ENCODE results near the gene GRIN2A.

The GRIN2A gene

GRCh38 chr16:10181196-10182162 is 749 bp downstream of the GRIN2A start:
- peak; percentile 44 to 55 for DNase-seq

GRCh38 chr16:10180771-10181163 is 1.5 kb downstream of the GRIN2A start:
- peak; percentile 6 to 22 for DNase-seq

GRCh38 chr16:10180042-10180770 is 2.0 kb downstream of the GRIN2A start:
- no peak for DNase-seq

GRCh38 chr16:10178526-10178925 is 3.7 kb downstream of the GRIN2A start:
- no peak for DNase-seq

- DNase-seq, result no peak
These were observed 4.1 kb downstream of the GRIN2A start for GRCh38 chr16:10178080-10178479.

- DNase-seq, result no peak
These were observed 9.2 kb downstream of the GRIN2A start for GRCh38 chr16:10172848-10173655.

- no peak for DNase-seq
These were observed 11.0 kb downstream of the GRIN2A start for GRCh38 chr16:10171221-10171620.

- no peak for DNase-seq
These were observed 12.3 kb downstream of the GRIN2A start for GRCh38 chr16:10169904-10170410.

- DNase-seq, result no peak
These were observed 13.2 kb downstream of the GRIN2A start for GRCh38 chr16:10169031-10169430.

- no peak for DNase-seq
These were observed 14.0 kb downstream of the GRIN2A start for GRCh38 chr16:10168258-10168657.

- DNase-seq, result no peak
These were observed 16.6 kb downstream of the GRIN2A start for GRCh38 chr16:10165643-10166042.

- DNase-seq, result no peak
These were observed 19.2 kb downstream of the GRIN2A start for GRCh38 chr16:10162981-10163380.

GRCh38 chr16:10156099-10156498 is 26.1 kb downstream of the GRIN2A start:
- no peak for DNase-seq

- DNase-seq, result no peak
These were observed 27.8 kb downstream of the GRIN2A start for GRCh38 chr16:10154389-10154788.

GRCh38 chr16:10153985-10154384 is 28.2 kb downstream of the GRIN2A start:
- no peak for DNase-seq

GRCh38 chr16:10151718-10152117 is 30.5 kb downstream of the GRIN2A start:
- DNase-seq, result no peak

- DNase-seq, result no peak
These were observed 31.3 kb downstream of the GRIN2A start for GRCh38 chr16:10150906-10151305.

- DNase-seq, result no peak
These were observed 36.6 kb downstream of the GRIN2A start for GRCh38 chr16:10145542-10146035.

GRCh38 chr16:10141671-10142070 is 40.6 kb downstream of the GRIN2A start:
- no peak for DNase-seq

- no peak for DNase-seq
These were observed 43.3 kb downstream of the GRIN2A start for GRCh38 chr16:10138881-10139280.

GRCh38 chr16:10137341-10137740 is 44.9 kb downstream of the GRIN2A start:
- no peak for DNase-seq

- no peak for DNase-seq
These were observed 45.3 kb downstream of the GRIN2A start for GRCh38 chr16:10136916-10137315.

- no peak for DNase-seq
These were observed 51.7 kb downstream of the GRIN2A start for GRCh38 chr16:10130538-10130937.

Measured in stimulated activated CD4-positive, alpha-beta T cell treated with anti-CD3 and anti-CD28 coated beads, Interleukin-2, amount 100 ng/mL, for 48 hours (primary cell).